IPS DF 6.9 (cell line): Measurements from ENCODE around the gene CHKA.

Source experiments
- DNase-seq: peaks from one replicate; pipeline ENCODE4 v3.0.0-alpha.2; 2013; ENCODE audit warnings: low read depth, low spot score
- H3K27ac ChIP-seq: one replicate; pipeline ENCODE4 v1.5.1; 2013; ENCODE audit warnings: low read length, control low read depth
- H3K27me3 ChIP-seq: 2 replicates; pipeline ENCODE4 v1.6.1; 2013; ENCODE audit warnings: mild to moderate bottlenecking, low read length; ENCODE audit not compliant: control insufficient read depth, insufficient read depth
- H3K36me3 ChIP-seq: 2 replicates; pipeline ENCODE4 v1.6.1; 2013; ENCODE audit warnings: low read length; ENCODE audit not compliant: control insufficient read depth, insufficient read depth
- H3K4me1 ChIP-seq: 2 replicates; pipeline ENCODE4 v1.6.1; 2013; ENCODE audit warnings: low read length; ENCODE audit not compliant: control insufficient read depth, insufficient read depth
- H3K4me3 ChIP-seq: 2 replicates; pipeline ENCODE4 v1.5.1; 2013; ENCODE audit warnings: mild to moderate bottlenecking, low read length
- H3K9me3 ChIP-seq: 2 replicates; pipeline ENCODE4 v1.6.1; 2013; ENCODE audit warnings: low read length, inconsistent platforms; ENCODE audit not compliant: control insufficient read depth, insufficient read depth
- WGBS: extraction: QIAGEN DNeasy Blood & Tissue Kit; methylation state at CpG from one replicate; pipeline ENCODE4 v1.1.7; 2013; ENCODE audit warnings: mixed read lengths, missing lambda C conversion rate; ENCODE audit not compliant: insufficient read length, insufficient coverage; 5-methylcytosine and 5-hydroxymethylcytosine counted together

The CHKA gene

DNA sequence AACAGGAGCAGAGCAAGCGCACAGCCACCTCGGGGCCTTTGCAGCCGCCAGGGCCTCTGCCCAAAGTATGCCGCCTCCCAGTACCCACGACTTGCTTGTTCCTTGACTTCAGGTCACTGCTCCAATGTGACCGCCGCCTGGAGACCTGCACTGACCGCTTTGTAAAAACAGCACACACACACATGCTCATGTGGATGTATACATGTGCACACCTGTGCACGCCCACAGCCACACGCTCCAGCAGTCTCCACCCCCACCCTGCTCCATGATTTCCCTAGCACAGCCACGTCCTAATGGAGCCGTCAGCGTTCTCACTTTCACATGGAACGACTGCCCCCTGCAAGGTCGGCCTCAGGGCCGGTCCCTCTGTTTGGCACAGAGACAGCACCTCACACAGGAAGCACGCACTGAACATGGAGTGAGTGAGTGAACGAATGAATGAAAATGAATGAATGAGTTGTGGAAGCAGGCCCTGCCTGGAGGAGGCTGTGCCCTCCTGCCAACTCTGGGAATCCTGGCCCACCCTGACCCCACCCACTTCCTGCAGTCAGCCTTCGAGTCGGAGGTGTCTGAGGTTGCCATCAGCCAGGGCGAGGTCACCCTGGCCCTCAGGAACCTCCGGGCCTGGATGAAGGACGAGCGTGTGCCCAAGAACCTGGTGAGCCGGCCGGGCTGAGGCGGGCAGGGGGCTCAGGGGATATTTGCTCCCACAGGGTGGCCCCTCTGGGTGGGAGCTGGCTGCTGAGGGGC lies 103.0 kb downstream of the CHKA start:
- no peak overlapping the region for H3K4me3 ChIP-seq
- H3K27me3 ChIP-seq: no peaks in the 10 kb centered on the region
- no CpG with 5 or more reads among the region's 27 CpGs for WGBS
- H3K36me3 ChIP-seq: peaks cover 2% of the 10 kb centered on the region; the same call in 1 of the 2 replicates
- no peak for DNase-seq
- H3K9me3 ChIP-seq: no peaks in the 10 kb centered on the region
- H3K4me1 ChIP-seq: no peaks in the 10 kb centered on the region
- H3K27ac ChIP-seq: no peak overlapping the region

DNA sequence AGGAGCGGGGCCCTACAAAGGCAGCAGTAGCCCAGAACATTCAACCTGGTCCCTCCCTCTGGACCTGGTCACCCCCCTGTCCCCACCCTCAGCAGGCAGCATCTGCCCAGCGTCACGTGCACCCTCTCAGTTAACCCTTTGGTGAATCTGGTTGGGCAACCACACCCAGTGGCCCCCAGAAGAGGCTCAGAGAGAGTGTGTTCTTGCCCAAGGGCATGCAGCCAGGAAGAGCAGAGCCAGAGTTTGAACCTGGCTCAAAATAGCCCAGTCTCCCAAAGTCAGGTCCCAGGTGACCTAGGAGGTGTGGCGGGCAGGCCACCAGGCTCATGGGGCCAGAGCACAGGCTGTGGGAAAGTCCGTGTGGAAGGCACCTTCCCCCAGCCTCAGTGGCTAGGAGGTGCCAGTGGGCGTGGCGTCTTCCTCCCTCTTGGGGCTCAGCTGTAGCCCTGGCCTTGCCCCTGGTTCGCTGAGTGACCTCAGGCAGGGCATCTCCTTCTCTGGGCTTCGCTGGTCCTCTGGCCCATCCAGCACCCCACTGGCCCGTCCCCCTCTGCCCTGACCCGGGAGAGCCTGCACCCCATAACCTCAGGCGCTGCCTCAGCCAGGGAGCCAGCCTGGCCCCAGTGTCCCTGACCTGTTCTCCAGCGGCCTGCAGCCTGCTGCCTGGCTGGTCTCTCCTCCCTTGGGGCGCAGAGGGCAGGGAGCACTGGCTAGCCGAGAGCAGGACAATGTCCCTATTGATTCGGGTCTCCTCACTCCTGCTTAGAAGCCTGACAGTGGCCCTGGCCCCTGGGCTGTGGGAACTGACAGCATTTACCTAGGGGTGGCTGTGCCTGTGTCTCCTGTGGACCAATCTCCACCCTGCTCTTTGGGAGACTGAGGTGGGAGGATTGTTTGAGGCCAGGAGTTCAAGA lies 104.0 kb downstream of the CHKA start:
- Histone ChIP-seq H3K9me3 (no peaks in the 10 kb centered on the region), H3K4me3 (no peak overlapping the region), H3K27ac (no peak overlapping the region), H3K27me3 (no peaks in the 10 kb centered on the region), H3K36me3 (peaks cover 2% of the 10 kb centered on the region; the same call in 1 of the 2 replicates), H3K4me1 (no peaks in the 10 kb centered on the region)
- DNase-seq: no peak
- no CpG with 5 or more reads among the region's 16 CpGs for WGBS

DNA sequence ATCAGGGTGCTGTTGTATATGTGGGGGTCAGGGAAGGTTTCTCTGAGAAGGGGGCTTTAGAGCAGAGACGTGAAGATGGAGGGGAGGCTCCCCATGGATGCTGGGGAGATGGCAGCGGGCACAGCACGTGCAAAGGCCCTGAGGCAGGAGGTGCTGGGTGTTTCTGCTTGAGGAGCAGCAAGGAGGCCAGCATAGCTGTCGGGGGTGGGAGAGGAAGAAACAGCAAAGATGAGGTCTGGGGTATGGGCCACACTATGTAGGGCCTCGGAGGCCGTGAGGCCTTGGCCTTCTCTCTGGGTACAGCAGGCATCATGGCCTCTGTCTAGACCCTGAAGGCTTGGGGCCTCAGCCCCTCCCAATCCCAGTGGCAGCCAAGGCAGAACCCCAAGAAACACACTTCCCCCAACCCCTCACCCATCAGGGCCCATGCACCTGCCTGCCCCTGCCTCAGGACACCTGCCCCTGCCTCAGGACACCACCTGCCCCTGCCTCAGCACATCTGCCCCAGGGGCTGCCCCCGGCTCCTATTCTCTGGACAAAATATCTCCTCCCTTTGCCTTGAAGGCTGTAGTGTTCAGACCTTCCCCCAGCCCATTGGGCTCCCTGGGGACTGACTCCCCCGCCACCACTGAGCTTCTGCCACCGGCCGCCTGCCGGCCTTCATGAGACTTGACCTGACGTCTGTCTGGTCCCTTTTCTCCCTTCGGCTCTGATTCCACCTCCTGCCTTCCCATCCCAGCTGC lies 104.9 kb downstream of the CHKA start:
- no peak overlapping the region for H3K4me3 ChIP-seq
- no peaks in the 10 kb centered on the region for H3K27me3 ChIP-seq
- no CpG with 5 or more reads among the region's 13 CpGs for WGBS
- H3K27ac ChIP-seq: no peak overlapping the region
- H3K36me3 ChIP-seq: peaks cover 2% of the 10 kb centered on the region; the same call in 1 of the 2 replicates
- DNase-seq: no peak
- no peaks in the 10 kb centered on the region for H3K4me1 ChIP-seq
- H3K9me3 ChIP-seq: no peaks in the 10 kb centered on the region

DNA sequence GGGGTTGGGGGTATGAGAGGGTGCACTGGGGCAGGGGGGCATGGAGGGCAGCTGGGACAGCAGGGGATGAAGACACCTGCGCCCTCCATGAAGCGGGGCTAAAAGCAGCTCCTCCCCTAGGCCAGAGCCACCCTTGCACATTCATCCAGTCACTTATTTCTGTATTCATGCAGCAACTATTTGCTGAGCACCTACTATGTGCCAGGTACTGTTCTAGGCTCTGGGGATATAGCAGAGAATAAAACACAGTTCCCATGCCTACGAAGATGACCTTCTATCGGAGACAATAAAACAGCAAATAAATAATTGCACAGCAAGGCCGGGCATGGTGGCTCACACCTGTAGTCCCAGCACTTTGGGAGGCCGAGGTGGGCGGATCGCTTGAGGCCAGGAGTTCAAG lies 105.7 kb downstream of the CHKA start:
- Histone ChIP-seq H3K4me1 (peaks cover 3% of the 10 kb centered on the region), H3K9me3 (no peaks in the 10 kb centered on the region), H3K27ac (no peak overlapping the region), H3K27me3 (no peaks in the 10 kb centered on the region), H3K4me3 (no peak overlapping the region), H3K36me3 (peaks cover 2% of the 10 kb centered on the region; the same call in 1 of the 2 replicates)
- WGBS: no CpG with 5 or more reads among the region's 8 CpGs
- DNase-seq: no peak

DNA sequence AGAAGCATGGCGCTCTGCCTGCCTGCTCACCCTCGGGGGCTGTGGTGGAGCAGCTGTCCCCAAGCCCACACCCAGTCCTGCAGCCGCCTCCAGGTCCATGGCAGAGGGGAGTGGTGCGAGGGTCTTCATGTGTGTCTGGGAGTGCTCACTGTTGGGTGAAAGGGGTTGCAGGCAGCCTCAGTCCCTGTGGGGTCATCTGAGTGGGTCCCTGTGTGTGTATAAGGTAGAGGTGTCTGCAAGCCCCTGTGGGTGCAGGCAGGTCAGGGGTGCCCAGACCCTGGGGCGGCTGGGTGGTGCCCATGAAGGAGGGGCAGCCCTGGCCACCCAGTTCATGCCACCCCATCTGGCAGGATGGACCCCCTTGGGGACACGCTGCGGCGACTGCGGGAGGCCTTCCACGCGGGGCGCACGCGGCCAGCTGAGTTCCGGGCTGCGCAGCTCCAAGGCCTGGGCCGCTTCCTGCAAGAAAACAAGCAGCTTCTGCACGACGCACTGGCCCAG lies 106.2 kb downstream of the CHKA start:
- peaks cover 2% of the 10 kb centered on the region; the same call in 1 of the 2 replicates for H3K36me3 ChIP-seq
- no CpG with 5 or more reads among the region's 19 CpGs for WGBS
- H3K27ac ChIP-seq: no peak overlapping the region
- peaks cover 7% of the 10 kb centered on the region for H3K4me1 ChIP-seq
- no peaks in the 10 kb centered on the region for H3K27me3 ChIP-seq
- H3K9me3 ChIP-seq: no peaks in the 10 kb centered on the region
- no peak overlapping the region for H3K4me3 ChIP-seq
- no peak for DNase-seq

DNA sequence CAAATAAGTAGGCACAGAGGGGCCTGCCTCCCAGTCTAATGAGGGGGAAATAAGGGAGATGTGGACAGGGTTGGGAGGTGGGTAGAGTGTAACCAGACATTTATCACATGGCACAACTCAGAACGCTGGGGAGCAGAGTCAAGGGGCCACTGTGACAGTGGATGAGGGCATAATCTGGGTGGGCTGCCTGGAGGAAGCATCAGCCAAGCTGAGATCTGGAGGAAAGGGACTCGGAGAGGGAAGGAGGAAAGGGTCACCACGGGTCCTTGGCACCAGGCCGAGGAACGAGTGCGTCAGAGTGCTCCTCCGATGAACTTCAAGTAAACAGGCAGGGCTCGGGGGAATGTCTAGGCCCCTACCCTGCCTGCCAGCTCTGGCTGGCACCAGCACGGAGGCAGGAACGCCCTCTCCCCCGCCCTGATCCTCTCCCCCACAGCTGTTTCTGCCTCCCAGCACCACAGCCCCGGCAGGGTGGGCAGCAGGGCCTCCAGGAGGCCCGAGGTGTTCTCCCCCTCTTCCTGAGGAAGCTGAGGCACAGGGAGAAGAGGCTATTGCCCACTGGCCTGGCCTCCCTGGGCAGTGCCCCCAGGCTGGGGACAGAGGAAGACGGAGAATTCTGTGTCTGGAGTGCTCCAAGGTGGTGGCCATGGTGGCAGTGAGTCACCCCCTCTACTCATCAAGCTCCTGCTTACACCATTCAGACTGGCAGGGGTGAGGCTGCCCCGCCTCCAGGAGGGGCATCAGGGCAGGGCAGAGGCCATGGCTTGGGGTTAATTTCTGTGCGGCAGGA lies 106.8 kb downstream of the CHKA start:
- WGBS: no CpG with 5 or more reads among the region's 16 CpGs
- Histone ChIP-seq H3K27ac (no peak overlapping the region), H3K4me3 (no peak overlapping the region), H3K36me3 (peaks cover 2% of the 10 kb centered on the region; the same call in 1 of the 2 replicates), H3K27me3 (no peaks in the 10 kb centered on the region), H3K4me1 (peaks cover 7% of the 10 kb centered on the region), H3K9me3 (no peaks in the 10 kb centered on the region)
- no peak for DNase-seq

DNA sequence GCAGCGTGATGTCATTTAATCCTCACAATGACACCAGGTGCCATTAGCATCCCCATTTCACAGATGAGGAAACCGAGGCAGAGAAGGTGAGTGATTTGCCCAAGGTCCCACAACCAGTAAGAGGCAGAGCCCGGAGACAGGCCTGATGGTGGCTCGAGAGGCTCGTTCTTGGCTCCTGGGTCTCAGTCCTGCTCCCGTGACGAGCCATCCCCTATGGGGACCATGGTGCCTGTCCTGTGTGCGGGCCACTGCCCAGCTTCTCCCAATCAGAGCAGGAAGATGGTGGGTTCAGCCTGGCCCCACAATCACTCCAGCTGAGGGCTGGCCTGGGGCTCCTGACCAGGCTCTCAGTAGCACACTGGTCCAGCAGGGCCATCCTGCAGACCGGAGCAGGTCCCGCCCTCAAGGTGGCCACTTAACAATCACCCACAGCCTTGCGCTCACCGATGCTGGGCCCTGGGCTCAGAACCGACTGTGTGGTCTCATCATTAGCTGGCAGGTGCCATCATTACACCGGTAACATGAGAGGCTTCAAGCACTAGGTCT lies 107.5 kb downstream of the CHKA start:
- no peak for DNase-seq
- H3K27me3 ChIP-seq: no peaks in the 10 kb centered on the region
- H3K27ac ChIP-seq: no peak overlapping the region
- H3K4me1 ChIP-seq: peaks cover 7% of the 10 kb centered on the region
- peaks cover 2% of the 10 kb centered on the region; the same call in 1 of the 2 replicates for H3K36me3 ChIP-seq
- H3K9me3 ChIP-seq: no peaks in the 10 kb centered on the region
- no peak overlapping the region for H3K4me3 ChIP-seq
- no CpG with 5 or more reads among the region's 14 CpGs for WGBS

DNA sequence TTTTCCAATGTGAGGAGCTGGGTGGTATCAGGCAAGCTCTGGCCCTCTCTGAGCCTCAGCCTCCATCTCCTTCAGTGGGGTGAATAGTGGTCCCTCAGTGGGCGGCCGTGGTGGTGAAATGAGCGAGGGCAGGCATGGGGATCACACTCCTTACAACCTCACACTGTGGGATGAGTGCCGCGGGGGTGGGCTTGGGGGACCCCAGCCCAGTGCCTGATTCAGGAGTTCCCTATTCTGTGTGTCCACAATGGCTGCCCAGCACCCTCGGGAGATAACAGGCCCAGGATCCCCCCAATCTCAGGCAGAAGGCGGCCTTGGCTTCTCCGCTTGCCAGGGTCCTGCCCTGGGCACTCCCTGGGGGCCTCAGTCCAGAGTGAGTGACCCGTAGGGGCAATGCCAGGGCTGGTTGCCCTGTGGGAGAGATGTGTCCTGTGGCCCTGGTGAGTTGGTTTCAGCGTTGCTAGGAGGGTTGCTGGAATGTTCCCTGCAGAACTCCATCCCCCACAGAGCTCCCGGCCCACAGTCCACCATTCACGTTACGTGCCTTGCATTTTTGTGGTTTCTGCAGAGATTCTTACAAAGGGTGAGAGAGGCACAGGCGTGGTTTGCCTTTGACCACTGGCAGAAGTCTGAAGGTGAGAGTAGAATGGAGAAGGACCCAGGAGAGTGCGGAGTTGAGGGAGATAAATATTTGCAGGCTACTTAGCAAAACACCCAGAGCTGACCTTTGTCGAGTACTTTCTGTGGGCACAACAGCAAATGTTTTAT lies 108.2 kb downstream of the CHKA start:
- DNase-seq: no peak
- Histone ChIP-seq H3K27ac (no peak overlapping the region), H3K36me3 (peaks cover 2% of the 10 kb centered on the region; the same call in 1 of the 2 replicates), H3K27me3 (no peaks in the 10 kb centered on the region), H3K4me3 (no peak overlapping the region), H3K4me1 (peaks cover 7% of the 10 kb centered on the region), H3K9me3 (no peaks in the 10 kb centered on the region)
- WGBS: no CpG with 5 or more reads among the region's 16 CpGs
